GM21619 (cell line): ENCODE measurements around the gene DISP3.

ENCODE experiments used
- ATAC-seq: cut with Tn5 transposase; IDR thresholded peaks from one replicate; pipeline ENCODE4 v1.9.1; 2021; ENCODE audit not compliant: unreplicated experiment

Gene DISP3, protein sequence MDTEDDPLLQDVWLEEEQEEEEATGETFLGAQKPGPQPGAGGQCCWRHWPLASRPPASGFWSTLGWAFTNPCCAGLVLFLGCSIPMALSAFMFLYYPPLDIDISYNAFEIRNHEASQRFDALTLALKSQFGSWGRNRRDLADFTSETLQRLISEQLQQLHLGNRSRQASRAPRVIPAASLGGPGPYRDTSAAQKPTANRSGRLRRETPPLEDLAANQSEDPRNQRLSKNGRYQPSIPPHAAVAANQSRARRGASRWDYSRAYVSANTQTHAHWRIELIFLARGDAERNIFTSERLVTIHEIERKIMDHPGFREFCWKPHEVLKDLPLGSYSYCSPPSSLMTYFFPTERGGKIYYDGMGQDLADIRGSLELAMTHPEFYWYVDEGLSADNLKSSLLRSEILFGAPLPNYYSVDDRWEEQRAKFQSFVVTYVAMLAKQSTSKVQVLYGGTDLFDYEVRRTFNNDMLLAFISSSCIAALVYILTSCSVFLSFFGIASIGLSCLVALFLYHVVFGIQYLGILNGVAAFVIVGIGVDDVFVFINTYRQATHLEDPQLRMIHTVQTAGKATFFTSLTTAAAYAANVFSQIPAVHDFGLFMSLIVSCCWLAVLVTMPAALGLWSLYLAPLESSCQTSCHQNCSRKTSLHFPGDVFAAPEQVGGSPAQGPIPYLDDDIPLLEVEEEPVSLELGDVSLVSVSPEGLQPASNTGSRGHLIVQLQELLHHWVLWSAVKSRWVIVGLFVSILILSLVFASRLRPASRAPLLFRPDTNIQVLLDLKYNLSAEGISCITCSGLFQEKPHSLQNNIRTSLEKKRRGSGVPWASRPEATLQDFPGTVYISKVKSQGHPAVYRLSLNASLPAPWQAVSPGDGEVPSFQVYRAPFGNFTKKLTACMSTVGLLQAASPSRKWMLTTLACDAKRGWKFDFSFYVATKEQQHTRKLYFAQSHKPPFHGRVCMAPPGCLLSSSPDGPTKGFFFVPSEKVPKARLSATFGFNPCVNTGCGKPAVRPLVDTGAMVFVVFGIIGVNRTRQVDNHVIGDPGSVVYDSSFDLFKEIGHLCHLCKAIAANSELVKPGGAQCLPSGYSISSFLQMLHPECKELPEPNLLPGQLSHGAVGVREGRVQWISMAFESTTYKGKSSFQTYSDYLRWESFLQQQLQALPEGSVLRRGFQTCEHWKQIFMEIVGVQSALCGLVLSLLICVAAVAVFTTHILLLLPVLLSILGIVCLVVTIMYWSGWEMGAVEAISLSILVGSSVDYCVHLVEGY (N-terminal part only)

DNA sequence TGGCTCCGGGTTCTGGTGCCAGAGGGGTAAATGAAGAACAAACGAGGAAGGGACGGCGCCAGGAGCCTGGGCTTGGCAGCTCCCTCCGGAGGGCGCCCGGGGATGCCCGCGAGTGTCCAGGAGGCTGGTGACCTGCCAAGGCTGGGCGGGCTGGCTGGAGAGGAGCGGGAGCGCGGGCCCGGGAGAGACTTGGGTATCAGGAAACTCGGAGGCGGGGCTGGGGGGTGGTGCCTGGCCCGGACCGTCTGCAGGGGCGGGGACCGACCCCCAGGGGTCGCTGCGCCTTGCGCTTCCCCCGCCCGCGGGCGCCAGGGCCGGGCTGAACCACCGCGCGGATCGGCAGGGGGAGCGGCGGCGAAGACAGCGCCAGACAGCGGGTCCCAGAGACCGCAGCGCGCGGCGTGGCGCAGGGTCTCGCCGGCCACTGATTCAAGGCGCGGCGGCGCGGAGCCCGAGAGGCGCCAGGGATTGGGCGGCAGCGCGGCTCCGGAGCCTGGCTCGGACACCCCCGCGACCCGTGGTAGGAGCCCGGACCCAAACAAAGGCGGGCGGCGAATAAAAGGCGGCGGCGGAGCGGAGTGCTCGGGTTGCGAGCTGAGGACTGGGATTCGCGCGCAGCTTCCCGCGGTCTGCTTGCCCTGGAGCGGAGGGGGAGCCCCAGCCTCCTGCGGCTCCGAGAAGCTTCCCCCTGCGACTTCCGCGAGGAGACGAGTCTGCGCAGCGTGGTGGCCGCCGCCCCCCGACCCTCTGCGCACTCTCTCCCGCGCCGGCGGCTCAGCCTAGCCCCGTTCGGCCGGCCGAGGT, at the start of gene DISP3:
Gene DISP3, plus strand, starts transcription at position 585 of the 804 bp plus-strand sequence. CDS start 21,838 bp downstream, outside the sequence.
- peak; percentile 63 for ATAC-seq

DNA sequence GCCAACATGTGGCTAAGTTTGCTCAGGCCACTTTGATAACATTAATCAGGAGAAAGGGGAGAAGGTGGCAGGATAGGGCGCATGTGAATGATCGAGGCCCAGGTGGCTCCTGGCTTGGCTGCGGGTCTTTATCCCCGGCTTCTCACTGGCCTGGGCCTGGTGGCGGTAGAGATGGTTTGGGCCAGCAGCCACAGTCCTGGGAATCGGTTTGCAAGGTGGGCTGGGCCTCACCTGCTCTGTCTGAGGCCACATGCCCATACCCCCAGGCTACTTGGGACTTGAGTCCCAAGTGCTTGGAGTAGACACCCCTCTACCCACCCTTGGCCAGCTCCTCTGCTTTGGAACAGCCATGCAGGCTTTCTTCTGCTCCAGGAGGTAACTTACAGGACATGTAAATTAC, 49.7 kb upstream of the DISP3 start:
- ATAC-seq, result no peak

DNA sequence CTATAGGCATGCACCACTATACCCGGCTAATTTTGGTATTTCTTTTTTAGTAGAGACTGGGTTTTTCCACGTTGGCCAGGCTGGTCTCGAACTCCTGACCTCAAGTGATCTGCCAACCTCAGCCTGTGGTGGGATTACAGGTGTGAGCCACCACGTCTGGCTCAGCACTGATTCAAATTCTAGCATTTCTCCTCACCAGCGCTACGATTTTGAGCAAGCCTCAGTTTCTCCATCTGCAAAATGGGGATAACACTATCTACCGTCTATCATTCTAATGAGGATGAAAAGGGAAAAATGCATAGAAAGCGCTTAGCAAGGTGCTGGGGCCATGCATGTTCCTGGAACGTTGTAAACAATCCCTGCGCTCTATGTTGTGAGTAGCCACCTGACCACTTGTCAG, 49.0 kb upstream of the DISP3 start:
- ATAC-seq, result no peak

DNA sequence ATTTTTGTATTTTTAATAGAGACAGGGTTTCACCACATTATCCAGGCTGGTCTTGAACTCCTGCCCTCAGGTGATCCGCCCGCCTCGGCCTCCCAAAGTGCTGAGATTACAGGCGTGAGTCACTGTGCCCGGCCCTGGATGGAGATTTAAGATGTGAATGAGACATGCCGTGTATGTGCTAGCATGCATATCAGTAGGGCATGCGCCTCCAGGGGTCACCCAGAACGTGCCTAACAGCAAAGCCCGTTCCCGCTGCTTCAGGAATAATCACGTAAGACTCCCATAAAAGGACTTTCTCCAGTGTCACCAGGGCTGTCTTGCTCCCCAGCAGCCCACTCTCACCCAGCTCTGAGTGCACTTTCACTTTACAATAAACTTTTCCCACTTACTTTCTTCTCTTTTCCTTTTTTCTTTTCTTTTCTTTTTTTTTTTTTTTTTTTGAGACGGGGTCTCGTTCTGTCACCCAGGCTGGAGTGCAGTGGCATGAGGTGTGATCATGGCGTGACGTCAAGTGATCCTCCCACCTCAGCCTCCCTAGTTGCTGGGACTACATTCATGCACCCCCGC, 46.9 kb upstream of the DISP3 start:
- ATAC-seq, result no peak

DNA sequence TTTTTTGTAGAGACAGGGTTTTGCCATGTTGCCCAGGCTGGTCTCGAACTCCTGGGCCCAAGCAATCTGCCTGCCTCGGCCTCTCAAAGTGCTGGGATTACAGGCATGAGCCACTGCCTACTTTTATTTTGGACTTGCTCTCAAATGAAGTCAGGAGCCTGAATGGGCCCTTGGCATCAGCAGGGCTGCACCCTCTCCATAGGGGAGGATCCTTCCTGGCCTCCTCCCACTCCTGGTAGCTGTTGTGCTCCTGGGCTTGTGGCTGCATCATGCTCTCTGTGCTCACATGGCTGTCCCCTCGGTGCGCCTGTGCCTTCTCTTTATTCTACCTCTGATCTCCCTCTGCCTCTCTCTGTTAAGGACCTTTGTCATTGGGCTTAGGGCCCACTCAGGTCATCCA, 46.4 kb upstream of the DISP3 start:
- ATAC-seq, result no peak

DNA sequence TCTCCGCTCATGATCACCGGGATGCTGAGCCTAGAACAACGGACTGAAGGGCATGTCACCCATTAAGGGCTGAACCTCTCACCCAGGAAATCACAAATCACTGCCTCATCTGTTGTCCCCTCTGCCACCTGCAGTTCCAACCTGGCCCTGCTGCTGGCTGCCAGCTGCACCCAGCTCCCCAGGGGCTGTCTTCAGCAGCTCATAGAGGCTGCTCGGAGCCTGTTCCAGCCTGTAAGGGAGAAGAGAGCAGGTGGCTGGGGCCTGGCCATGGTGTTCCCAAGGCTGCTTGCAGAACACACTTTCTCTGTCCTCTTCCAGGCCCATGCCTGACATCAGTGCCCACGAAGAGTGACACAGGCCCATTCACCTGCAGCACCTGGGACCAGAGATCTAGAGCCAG, 44.5 kb upstream of the DISP3 start:
- ATAC-seq, result no peak

DNA sequence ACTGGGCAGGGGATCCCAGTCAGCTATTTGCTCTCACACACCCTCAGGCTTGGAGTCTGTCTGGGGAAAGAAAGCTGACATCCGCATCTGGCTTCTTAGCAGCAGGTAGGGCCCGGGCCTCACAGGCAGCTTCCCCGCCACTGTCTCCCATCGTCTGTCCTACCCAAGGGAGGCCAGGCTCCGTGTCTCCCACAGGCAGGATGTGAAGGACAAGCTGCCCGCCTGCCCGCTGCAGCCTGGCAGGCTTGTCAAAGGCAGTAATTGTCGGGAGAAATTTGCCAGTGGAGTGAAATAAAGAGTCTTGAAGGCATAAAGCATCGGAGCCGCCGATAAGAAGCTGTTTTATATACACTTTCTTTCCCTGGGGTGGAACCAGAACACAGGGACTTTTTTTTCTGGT, 44.0 kb upstream of the DISP3 start:
- ATAC-seq, result no peak

DNA sequence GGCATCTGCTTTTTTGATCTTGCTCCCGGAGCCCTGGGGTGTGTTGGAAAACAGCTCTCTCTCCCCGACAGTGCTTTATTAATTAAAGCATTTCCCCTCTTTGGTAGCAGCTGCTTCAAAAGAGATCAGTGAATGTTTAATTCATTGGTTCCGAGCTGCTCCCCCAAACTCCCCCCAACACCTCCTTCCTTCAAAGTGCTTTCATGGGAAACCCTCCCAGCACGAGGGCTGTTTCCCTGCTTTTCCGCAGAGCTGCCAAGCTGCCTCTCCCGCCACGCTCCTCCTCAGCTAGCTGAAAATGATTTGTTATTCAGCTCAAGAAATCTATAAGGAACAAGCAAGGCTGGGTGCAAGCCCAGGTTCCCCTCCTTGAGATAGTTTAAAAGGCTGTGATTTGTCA, 40.0 kb upstream of the DISP3 start:
- ATAC-seq, result no peak

DNA sequence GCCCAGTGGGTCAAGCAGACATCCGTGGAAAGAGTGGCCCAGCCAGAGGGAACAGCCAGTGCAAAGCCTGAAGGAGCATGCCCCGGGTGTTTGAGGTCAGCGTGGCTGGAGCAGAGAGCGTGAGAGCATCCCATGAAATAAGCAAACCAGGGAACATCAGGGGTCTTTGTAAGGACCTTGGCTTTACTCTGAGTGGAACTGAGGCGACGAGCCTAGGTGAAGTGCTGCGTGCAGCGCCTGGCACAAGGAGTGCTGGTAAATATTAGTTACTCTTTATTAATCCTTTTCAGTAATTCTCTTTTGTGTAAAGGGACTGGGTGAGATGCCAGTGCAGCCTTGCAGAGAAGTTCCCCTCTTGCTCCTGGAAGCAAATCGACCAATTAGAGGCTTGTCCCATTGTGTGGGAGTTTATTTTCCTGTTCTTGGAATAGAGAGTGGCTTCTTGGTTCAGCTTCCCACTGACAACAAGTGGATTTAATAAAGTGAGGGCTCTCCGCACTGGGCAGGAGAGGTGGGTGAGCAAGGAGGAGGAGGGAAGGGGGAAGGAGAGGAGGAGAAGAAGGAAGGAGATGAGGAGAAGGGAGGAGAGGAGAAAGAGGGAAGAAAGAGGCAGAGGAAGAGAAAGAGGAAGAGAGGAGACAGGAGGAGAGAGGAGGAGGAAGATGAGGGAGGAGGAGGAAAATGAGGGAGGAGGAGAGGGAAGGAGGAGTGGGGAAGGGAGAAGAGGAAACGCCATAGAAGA, 37.6 kb upstream of the DISP3 start:
- no peak for ATAC-seq

DNA sequence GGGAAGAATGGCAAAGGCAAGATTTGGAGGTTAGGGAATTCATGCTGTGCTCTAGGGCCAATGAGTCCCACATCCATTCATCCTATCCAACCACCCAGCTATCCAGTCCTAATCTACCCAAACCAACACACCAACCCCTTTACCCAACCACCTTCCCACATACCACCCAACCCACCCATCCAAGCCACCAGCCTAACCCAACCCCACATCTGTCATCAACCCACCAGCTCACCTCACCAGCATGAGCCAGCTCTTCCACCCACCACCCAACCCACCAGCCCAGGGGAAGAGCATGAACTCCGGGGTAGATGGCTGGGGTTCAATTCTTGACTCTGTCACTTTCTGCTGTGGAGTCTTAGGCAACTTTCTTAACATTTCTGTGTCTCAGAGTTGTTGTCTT, 35.9 kb upstream of the DISP3 start:
- no peak for ATAC-seq

DNA sequence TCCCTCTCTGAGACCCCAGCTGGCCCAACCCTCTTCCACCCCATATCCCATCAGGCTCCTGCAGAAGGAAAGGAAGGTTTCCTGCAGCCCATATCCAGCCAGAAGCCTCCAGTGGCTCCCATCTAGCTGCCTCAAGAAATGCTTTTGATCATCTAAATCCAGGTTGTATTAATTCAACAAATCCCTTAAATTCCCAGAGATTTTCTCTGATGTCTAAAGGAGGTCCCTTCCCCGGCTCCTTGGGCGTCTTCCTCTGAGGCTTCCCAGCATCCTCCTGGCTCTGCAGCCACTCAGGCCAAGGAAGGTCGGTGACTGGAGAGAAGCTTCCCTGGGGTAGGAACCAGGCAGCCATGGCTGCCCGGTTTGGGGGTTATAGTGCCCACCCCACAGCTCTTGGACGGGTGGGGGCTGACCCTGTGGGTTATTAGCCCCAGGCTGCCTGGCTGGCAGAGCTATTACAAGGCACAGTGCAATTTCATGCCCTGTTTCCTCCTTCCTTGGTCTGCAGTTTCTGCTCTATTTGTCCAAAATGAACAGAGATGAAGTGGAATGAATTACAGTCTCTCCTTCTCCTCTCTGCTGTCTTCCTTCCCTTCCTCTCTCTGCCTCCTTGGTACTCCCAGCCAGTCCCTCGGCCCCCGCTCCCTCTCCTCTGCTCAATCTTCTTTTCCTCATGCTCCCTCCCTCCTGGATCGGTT, 34.8 kb upstream of the DISP3 start:
- ATAC-seq, result no peak

DNA sequence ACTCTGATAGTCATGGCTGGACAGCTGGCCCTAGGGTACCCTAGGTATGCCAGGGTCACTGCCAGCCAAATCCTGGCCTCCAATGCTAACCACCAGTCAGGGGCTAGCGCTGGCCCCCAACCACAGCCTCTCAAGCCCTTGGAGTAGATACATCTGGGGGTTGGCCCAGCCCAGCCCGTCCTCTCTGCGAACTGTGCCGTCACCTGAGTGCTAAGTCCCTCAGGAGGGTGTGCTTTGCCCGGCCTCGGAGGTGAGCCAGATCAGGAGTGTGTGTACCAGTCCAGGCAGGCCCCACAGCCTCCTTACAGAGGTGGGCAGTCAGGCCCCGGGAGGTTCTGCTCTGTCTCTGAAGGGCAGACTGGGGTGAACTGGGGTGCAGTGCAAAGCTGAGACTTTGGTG, 34.0 kb upstream of the DISP3 start:
- no peak for ATAC-seq

DNA sequence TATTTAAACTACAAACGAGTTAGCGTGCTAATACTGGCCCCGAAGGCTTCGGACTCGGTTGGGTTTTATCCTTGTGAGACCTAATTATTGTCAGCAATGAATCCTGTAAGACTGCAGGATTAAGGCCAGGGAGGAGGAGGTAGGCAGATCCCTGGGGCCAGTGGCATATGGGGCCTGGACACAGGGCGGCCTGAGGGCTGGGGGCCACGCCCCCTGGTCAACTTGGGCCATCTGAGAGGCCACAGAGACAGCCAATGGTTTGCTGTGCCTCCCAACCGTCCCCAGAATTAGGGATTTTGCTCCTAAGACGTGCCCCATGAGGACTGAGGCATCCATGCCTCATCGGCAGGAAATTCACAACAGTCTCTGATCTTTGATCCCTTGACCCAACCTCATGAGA, 31.1 kb upstream of the DISP3 start:
- ATAC-seq, result no peak

DNA sequence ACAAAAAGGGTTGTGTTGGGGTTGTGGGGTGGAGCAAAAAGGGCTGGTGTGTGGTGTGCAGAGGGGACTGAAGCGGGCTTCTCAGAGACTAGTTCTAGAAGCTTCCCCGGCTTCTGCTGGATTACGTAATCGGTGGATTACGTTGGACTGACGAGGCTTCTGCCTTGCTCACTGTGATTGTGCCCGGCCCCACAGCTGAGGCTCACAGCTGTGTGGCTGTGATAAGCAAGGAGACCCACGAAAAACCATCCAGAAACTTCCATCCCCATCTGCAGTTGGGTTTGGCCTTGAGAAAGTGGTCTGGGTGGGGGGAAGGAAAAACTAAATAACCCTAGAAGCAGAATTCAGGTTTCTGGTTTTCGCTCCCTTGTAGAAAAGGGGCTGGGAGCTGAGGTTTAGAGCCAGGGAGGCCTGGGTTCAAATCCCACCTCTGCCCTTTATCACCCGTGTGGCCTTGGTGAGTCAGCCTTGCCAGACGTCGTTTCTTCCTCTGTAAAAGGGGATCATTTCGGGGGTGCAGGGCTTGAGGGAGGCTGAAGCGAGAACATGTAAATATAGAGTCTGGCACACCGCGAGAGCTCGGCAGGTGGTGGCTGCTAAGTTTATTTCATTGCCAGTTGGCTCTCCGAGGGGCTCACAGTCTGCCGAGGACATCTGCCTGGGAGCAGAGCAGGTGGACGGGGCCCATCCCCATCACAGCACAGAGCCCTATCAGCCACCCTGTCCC, 30.4 kb upstream of the DISP3 start:
- no peak for ATAC-seq

DNA sequence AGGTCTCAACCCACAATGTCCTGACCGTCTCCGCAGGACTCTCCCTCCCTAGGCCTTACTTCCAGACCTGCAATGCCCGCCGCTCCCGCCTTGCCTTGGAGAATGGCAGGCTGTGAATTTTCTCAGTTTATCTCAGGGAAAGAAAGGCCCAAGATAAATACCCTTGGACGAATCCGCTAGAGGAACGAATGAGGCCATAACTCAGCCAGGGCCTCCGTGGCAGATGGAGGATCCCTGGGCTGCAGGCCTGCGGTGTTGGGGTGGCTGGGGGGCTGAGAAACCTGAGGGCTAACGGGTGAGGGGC, 29.9 kb upstream of the DISP3 start:
- ATAC-seq, result no peak

DNA sequence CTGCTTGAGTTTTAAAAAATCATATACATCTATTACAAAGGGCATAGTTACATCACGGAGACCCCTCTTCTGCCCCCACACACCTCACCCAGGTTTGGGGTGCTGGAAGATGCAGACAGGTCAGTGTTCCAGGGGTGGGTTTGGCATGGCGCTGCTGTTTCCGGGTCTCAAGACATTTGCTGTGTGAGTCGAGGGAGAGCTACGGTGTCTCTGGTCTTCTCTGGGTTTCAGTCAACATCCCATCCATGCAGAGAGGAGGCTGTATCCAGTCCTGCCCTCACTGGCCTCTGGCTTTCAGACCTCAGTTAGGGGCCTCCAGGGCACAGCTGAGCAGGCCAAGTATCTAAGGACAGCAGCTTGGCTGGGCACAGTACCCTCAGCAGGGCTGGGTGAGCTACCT, 28.6 kb upstream of the DISP3 start:
- ATAC-seq, result no peak

DNA sequence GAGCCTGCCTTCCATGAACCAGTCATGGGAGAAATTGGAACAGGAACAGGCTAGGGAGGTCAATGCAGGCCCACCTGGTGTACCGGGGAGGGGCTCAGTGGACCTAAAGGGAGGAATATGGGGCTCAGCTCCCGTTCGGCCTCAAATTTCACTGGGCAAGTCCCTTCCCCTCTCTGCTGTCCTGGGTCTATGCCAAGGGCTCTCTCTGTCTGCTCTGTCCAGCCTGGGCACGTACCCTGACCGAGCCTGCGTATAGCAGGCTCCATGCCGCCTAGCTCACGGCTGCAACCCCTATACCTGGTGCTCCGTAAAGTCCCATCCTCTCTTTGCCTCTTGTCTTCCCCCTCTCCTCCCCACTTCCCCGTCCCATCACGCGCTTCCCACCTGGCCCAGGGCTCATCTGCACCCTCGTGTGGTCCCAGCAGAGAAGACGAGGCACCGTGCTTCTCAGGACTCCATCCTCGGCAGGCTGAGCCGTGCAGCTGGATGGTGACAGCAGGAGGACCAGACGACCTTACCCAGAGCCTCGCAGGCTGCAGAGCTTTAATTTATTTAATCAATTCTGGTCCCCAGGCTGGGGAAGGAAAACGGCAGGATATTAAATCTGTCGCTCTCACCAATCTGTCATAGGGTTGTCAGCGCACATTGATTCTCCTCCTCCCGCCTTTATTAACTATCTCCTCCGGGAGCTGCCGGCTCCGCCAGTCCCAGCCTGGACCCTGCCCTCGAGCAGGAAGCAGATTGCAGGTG, 25.0 kb upstream of the DISP3 start:
- ATAC-seq, result no peak
